Esophagus (tissue), 2 donors: ENCODE data around the gene SPEM1. TPM values are rescaled to one million over a fixed set of nuclear protein-coding genes. Genes with fewer than 3 reads are reported as not detected.

Source experiments
- H3K27ac ChIP-seq, 2 donors: one replicate each; pipeline ENCODE4 v1.5.1; 2013; ENCODE audit warnings: low read depth in 2 of 2, mild to moderate bottlenecking in 2 of 2, inconsistent platforms in 1 of 2, low read length in 1 of 2, moderate library complexity in 1 of 2
- H3K27me3 ChIP-seq, 2 donors: one replicate each; pipeline ENCODE4 v1.6.1; 2013; ENCODE audit warnings: low read length in 2 of 2, control low read depth in 1 of 2, mild to moderate bottlenecking in 1 of 2; ENCODE audit not compliant: insufficient read depth in 2 of 2, control insufficient read depth in 1 of 2
- H3K36me3 ChIP-seq, 2 donors: one replicate each; pipeline ENCODE4 v1.6.1; 2013; ENCODE audit warnings: low read length in 1 of 2; ENCODE audit not compliant: control insufficient read depth in 2 of 2, insufficient read depth in 2 of 2
- H3K4me1 ChIP-seq, 2 donors: one replicate each; pipeline ENCODE4 v1.6.1; 2013; ENCODE audit warnings: low read length in 1 of 2; ENCODE audit not compliant: control insufficient read depth in 2 of 2, insufficient read depth in 2 of 2
- H3K4me3 ChIP-seq, 2 donors: one replicate each; pipeline ENCODE4 v1.5.1; 2013; ENCODE audit warnings: low read length in 2 of 2, mild to moderate bottlenecking in 2 of 2, low read depth in 1 of 2, moderate library complexity in 1 of 2
- H3K9me3 ChIP-seq, 2 donors: one replicate each; pipeline ENCODE4 v1.6.1; 2013; ENCODE audit warnings: mild to moderate bottlenecking in 2 of 2, low read depth in 1 of 2, low read length in 1 of 2, moderate library complexity in 1 of 2; ENCODE audit not compliant: control insufficient read depth in 2 of 2, insufficient read depth in 1 of 2
- WGBS, 2 donors: extraction: QIAGEN DNeasy Blood & Tissue Kit; methylation state at CpG; one replicate each; pipeline ENCODE4 v1.1.7; 2013; 5-methylcytosine and 5-hydroxymethylcytosine counted together
- polyA plus RNA-seq, 2 donors: library from polyadenylated mRNA; stranded (reverse); fragments of 200-250 nt; gene quantifications; one replicate each; pipeline ENCODE4 v1.2.3, GENCODE V29; 2013
- donor health status: healthy with polysubstance abuse.
- donor health status: Bipolar disorder and iron deficiency.

SPEM1 gene
- not detected for polyA plus RNA-seq

DNA sequence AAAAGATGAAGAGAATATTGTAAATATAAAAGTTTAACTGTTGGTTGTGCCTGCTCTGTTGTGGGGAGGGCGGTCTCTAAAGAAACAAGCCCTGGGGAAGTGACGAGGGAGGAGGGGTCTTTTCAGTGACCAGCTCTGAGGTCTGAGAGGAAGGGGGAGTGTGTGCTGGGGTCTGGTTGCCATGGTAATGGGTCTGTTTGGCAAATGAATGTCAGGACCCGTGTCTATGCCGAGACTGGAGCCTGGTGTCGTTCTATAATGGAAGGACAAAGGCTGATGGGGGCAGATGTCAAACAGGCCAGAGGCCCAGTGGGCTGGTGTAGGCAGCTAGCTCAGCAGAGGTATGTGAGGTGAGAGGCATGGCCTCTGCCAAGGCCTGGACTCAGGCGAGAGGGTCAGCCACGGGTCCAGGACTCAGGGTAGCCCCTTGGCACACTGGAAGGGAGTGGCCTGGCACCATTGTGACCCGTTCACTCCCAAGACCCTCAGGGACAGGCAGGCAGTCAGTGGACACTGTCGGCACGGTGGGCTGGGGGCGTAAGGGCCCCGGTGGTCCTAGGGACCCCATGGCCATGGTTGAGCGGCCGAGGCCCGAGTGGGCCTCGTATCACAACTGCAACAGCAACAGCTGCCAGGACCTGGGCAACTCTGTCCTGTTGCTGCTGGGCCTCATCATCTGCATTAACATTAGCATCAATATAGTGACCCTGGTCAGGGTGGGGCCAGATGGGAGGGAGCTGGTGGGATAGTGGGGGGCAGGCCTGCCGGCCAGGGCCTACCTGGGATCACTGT lies at the start of gene SPEM1:
SPEM1 (plus strand) TSS at position 506 of the 792 bp plus-strand sequence; CDS start at position 567, 61 bp downstream.
- 77 to 85% methylated on average over 16 to 17 of the region's 17 CpGs for WGBS, 2 donors
- Histone ChIP-seq H3K4me1 (no peaks in the 10 kb centered on the region), H3K4me3 (no peak within 1 kb of the TSS), H3K27me3 (no peaks in the 10 kb centered on the region), H3K36me3 (no peaks in the 10 kb centered on the region), H3K9me3 (no peaks in the 10 kb centered on the region), H3K27ac (no peak within 1 kb of the TSS)

DNA sequence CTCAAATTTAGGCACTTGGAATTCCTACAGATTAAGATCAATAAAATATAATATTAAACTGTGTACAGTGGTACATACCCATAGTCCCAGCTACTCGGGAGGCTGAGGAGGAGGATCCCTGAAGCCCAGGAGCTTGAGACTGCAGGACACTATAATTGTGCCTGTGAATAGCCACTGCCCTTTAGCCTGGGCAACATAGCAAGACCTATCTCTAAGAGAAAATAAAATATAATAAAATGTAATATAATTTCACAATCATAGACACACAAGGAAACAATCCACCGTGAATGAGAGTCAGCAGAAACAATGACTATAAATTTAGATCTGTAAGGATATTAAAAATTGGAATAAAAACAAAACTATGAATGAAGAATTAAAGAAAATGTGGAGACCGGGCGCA lies 49.3 kb upstream of the SPEM1 start:
- H3K4me3 ChIP-seq = no peak overlapping the region
- no peaks in the 10 kb centered on the region for H3K36me3 ChIP-seq
- H3K27ac ChIP-seq = no peak overlapping the region
- H3K9me3 ChIP-seq = no peaks in the 10 kb centered on the region
- no peaks in the 10 kb centered on the region for H3K27me3 ChIP-seq
- 85 to 86% methylated on average over 4 of the region's 4 CpGs for WGBS, 2 donors
- H3K4me1 ChIP-seq = no peaks in the 10 kb centered on the region

- Histone ChIP-seq H3K27me3 (no peaks in the 10 kb centered on the region), H3K9me3 (no peaks in the 10 kb centered on the region), H3K4me1 (no peaks in the 10 kb centered on the region), H3K27ac (no peak overlapping the region), H3K4me3 (no peak overlapping the region), H3K36me3 (no peaks in the 10 kb centered on the region)
- WGBS, 2 donors = 89% methylated on average over 2 of the region's 2 CpGs
Measured at GRCh38 chr17:7374353-7374752, 45.8 kb upstream of the SPEM1 start.

DNA sequence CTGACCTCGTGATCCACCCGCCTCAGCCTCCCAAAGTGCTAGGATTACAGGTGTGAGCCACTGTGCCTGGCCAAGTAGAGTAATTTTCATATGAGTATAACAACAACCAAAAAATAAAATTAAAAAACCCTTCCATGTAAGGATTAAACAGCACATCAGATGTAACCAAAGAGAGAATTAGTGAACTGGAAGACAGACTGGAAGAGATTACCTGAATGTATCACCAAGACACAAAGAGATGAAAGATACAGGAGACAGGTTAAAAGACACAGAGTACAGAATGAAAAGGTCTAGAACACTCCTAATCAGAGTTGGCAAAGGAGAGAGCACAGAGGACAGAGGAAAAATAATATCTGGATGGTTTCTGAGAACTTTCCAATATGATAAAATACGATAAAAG lies 41.0 kb upstream of the SPEM1 start:
- Histone ChIP-seq H3K4me1 (peaks cover 5 to 20% of the 10 kb centered on the region in 2 donors), H3K36me3 (peaks cover 0 to 9% of the 10 kb centered on the region in 2 donors), H3K27ac (no peak overlapping the region), H3K4me3 (no peak overlapping the region), H3K9me3 (no peaks in the 10 kb centered on the region), H3K27me3 (no peaks in the 10 kb centered on the region)
- 98% methylated on average over 3 of the region's 3 CpGs for WGBS, 2 donors

DNA sequence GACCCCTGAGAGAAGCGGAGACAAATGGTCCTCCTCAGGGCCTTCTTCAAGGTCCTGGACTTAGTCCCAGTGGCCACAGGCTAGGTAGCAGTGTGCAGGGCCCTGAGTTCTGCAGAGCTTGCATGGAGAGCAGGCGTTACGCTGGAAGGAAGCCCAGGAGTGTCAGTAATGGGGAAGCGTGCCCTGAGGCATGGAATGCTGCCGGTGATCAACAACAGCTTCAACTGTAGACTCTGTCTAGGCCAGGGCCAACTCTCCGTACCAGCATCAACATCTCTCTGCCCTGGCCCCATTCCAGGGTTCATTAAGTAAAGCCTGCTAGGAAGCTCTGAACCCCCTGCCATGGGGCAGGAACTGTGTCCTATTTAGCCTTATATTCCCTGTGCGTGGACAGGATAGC lies 39.8 kb upstream of the SPEM1 start:
- Histone ChIP-seq H3K4me3 (peak overlapping the region; percentile 60 to 69), H3K9me3 (no peaks in the 10 kb centered on the region), H3K27ac (peak overlapping the region; percentile 26 to 85), H3K4me1 (peaks cover 5 to 23% of the 10 kb centered on the region in 2 donors), H3K27me3 (no peaks in the 10 kb centered on the region), H3K36me3 (peaks cover 0 to 13% of the 10 kb centered on the region in 2 donors)
- 26 to 27% methylated on average over 7 of the region's 7 CpGs for WGBS, 2 donors

DNA sequence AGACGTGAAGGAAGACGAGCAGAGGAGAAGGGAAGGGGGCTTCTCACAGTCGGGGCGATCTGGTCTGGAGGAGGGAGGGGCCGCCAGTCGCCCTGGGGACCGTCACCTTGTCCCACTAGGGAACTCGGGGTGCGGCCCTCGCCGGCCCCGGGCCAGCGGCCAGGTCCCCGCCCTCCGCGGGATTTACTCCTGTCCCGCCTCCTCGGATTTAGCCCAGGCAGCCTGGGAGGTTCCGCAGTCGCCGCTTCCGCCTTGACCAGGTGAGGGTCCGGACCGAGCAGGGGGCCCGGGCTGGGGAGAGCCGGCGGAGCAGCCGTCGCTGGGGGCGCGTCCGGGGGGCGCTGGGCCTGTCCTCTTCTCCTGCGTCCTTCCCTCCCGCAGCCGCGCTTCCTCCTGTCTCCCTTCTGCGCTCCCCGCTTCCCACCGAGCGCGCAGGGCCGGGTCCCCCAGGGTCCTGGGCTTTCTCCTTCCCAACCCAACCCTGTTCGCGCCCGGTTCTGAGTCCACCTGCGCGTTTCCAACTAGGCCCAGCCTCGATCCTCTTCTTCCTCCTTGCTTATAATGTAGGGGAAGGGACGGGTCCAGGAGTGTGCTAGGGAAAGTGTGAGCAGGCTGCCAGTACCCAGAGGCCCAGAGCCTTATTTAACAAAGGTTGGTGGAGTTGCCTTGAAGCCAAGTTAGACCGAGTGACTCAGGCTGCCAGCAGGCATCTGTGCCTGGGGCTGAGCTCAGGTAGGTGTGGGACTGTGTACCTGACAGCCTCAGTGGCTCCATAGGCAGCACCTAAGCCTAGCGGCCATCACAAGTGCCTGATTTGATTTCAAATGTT lies 39.1 kb upstream of the SPEM1 start, which contains the start of gene TNK1:
TNK1 (plus strand) TSS at position 235 of the 829 bp plus-strand sequence. CDS start 1,838 bp downstream, outside the sequence.
- WGBS, 2 donors = 3 to 5% methylated on average over 33 to 52 of the region's 52 CpGs
- Histone ChIP-seq H3K27me3 (no peaks in the 10 kb centered on the region), H3K9me3 (no peaks in the 10 kb centered on the region), H3K4me1 (peaks cover 5 to 23% of the 10 kb centered on the region in 2 donors), H3K4me3 (peak within 1 kb of the TSS; percentile 60 to 69), H3K27ac (peak within 1 kb of the TSS; percentile 80 to 85), H3K36me3 (peaks cover 0 to 17% of the 10 kb centered on the region in 2 donors)

GRCh38 chr17:7382901-7383300 lies 37.2 kb upstream of the SPEM1 start:
- Histone ChIP-seq H3K4me1 (peaks cover 5 to 23% of the 10 kb centered on the region in 2 donors), H3K36me3 (peaks cover 2 to 24% of the 10 kb centered on the region in 2 donors), H3K27me3 (no peaks in the 10 kb centered on the region), H3K27ac (no peak overlapping the region), H3K9me3 (no peaks in the 10 kb centered on the region), H3K4me3 (peak overlapping the region in 1 of 2 donors; percentile 3)
- WGBS, 2 donors = 90 to 91% methylated on average over 10 of the region's 10 CpGs

- Histone ChIP-seq H3K27me3 (no peaks in the 10 kb centered on the region), H3K4me1 (peaks cover 5 to 23% of the 10 kb centered on the region in 2 donors), H3K9me3 (no peaks in the 10 kb centered on the region), H3K4me3 (no peak overlapping the region), H3K27ac (no peak overlapping the region), H3K36me3 (peaks cover 2 to 28% of the 10 kb centered on the region in 2 donors)
- WGBS, 2 donors = 86 to 88% methylated on average over 11 of the region's 11 CpGs
Measured at GRCh38 chr17:7383371-7383741, 36.8 kb upstream of the SPEM1 start.

DNA sequence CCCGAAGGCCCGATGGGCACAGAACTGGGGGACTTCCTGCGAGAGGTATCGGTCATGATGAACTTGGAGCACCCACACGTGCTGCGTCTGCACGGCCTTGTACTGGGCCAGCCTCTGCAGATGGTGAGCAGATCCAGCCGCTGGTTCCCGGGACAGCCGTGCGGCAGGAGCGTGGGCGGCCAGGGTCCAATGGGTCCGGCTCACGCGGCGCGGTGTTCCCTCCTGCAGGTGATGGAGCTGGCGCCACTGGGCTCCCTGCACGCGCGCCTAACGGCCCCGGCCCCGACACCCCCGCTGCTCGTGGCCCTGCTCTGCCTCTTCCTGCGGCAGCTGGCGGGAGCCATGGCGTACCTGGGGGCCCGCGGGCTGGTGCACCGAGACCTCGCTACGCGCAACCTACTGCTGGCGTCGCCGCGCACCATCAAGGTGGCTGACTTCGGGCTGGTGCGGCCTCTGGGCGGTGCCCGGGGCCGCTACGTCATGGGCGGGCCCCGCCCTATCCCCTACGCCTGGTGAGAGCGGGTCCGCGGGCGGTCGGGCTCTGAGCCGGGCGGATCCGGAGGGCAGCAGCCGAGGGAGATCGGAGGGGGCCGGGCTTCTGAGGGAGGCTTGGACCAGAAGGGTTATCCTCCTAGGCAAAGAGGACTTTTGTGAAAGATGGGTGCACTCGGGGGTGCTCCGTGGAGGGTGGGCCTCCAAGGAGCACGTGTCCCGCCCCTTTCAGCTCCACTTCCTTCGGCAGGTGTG lies 36.2 kb upstream of the SPEM1 start:
- Histone ChIP-seq H3K27ac (peak overlapping the region; percentile 37 to 53), H3K27me3 (no peaks in the 10 kb centered on the region), H3K9me3 (no peaks in the 10 kb centered on the region), H3K36me3 (peaks cover 5 to 34% of the 10 kb centered on the region in 2 donors), H3K4me3 (peak overlapping the region; percentile 1 to 29), H3K4me1 (peaks cover 5 to 23% of the 10 kb centered on the region in 2 donors)
- 28 to 42% methylated on average over 64 to 65 of the region's 65 CpGs for WGBS, 2 donors
